Effector memory CD4-positive, alpha-beta T cell (primary cell): ENCODE measurements around the gene ADAMTS2.

Experiments used
- DNase-seq, 3 donors: peaks; one replicate each; pipeline ENCODE4 v3.0.0-alpha.2; 2020
- H3K27ac ChIP-seq: 2 replicates; pipeline ENCODE4 v1.7.0; 2013; ENCODE audit warnings: mild to moderate bottlenecking, low read length, moderate library complexity; ENCODE audit not compliant: insufficient read depth, poor library complexity, severe bottlenecking
- H3K27me3 ChIP-seq: replicated peaks from 2 replicates; pipeline ENCODE4 v1.7.0; 2013; ENCODE audit warnings: mild to moderate bottlenecking, low read length; ENCODE audit not compliant: insufficient read depth, control insufficient read depth, poor library complexity, severe bottlenecking
- H3K36me3 ChIP-seq: 2 replicates; pipeline ENCODE4 v1.7.0; 2013; ENCODE audit warnings: mild to moderate bottlenecking, low read length, moderate library complexity; ENCODE audit not compliant: control insufficient read depth, insufficient read depth
- H3K4me1 ChIP-seq: 2 replicates; pipeline ENCODE4 v1.7.0; 2013; ENCODE audit warnings: low read length, mild to moderate bottlenecking; ENCODE audit not compliant: control insufficient read depth, insufficient read depth, poor library complexity, severe bottlenecking
- H3K4me3 ChIP-seq: 2 replicates; pipeline ENCODE4 v1.7.0; 2013; ENCODE audit warnings: low read length, low read depth, mild to moderate bottlenecking; ENCODE audit not compliant: insufficient read depth, poor library complexity, severe bottlenecking
- H3K9me3 ChIP-seq: 2 replicates; pipeline ENCODE4 v1.7.0; 2013; ENCODE audit warnings: mild to moderate bottlenecking, low read length, moderate library complexity; ENCODE audit not compliant: control insufficient read depth

Gene ADAMTS2

DNA sequence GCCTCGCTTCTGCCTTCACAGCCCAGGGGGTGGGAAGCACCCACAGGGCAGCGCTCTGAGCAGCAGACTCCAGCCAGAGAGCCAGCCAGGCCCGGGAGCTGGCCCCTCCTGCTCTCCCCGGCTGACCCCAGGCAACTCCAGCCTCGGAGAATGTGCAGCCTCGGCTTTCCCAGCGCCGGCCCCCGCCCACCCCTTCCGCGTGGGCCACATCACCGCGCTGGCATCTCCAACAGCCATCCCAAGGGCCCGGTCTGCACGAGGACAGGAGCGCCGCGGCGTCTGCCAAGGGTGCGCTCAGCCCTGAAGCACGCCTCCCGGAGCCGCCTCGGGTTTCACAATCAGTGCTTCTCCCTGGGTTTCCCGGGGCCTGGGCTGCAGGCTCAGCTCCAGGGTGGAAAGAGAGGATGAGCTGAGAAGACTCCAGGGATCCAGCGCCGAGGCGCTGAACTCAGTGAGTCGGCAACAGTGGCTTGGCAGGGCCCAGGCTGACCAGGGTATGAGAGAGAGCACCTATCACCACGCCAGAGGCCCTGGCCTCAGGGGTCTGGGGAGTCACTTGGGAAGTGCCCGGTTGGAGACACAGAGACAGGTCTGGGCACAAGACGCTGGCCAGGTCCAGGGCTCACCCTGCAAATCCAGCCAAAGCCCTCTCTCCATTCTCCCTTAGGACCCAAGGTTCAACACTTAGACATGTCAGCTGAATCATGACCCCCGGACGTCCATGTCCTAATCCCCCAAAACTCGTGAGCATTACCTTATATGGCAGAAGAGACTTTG lies 79.6 kb downstream of the ADAMTS2 start:
- H3K4me1 ChIP-seq: no peaks in the 10 kb centered on the region
- no peaks in the 10 kb centered on the region for H3K9me3 ChIP-seq
- no peaks in the 10 kb centered on the region for H3K36me3 ChIP-seq
- DNase-seq: no peak
- H3K27me3 ChIP-seq: no peaks in the 10 kb centered on the region
- no peak overlapping the region for H3K27ac ChIP-seq
- H3K4me3 ChIP-seq: no peak overlapping the region

DNA sequence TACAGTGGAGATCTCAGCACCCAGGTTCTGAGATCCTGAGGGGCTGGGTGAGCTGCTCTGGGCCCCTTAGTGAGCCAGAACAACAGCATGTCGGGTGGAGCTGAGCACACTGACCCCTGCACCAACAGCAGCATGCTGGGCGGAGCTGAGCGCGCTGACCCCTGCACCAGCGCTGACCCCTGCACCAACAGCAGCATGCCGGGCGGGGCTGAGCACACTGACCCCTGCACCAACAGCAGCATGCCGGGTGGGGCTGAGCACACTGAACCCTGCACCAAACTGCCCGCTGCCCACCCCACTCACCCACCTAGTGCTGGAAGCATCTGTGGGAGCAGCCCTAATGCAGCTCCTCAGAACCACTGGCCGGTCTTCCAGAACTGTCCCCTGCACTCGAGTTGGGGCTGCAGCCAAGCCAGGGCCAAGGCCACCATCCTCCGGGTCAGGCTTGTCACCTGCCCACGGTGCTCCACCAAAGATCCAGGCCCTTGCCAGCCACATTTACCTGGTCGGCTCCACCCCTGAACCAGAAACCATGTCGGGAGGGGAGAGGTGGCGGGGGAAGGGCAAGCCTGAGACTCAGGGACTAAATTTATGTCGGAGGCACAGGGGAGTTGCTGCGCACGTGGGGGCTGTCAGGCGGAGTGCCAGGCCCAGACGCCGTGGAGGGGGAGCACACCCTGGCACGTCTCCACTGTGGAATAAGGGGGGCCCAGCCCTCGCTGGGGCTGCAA lies 80.3 kb downstream of the ADAMTS2 start:
- no peaks in the 10 kb centered on the region for H3K9me3 ChIP-seq
- no peak overlapping the region for H3K27ac ChIP-seq
- no peaks in the 10 kb centered on the region for H3K4me1 ChIP-seq
- no peaks in the 10 kb centered on the region for H3K27me3 ChIP-seq
- no peak for DNase-seq
- H3K4me3 ChIP-seq: no peak overlapping the region
- H3K36me3 ChIP-seq: no peaks in the 10 kb centered on the region

DNA sequence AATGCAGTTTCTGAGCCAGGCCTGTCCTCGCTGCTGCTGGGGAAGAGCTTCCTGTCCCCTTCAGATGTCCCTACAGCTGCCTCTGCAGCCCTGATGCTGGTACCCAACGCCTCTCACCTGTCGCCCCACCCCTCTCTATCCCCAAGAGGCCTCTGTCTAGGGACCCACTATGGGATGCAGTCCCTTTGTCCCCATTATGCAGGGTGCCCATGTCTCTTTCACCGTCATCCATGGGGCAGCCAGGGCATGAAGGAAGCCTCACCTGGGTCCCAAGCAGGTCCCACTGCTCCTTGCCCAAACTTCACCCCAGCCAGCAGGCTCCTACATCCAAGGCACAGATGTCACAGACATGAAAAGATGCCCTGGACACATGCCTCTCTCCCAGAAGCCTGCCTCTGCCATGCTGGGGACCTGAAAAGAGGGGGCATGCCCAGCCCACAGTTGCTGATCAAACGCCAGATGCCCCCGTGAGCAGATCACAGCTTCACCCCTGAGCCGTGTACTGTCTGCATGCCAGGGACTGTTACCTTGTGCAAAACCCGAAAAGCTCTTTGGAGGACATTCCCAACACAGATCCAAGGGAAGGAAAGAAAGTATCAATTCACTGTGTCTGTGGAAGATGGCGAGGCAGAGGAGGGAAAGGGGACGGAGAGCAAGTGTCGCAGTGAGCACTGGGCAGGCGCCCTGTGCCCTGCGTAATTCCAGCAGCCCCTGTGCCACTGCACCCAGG lies 81.0 kb downstream of the ADAMTS2 start:
- Histone ChIP-seq H3K27ac (no peak overlapping the region), H3K9me3 (no peaks in the 10 kb centered on the region), H3K36me3 (no peaks in the 10 kb centered on the region), H3K4me1 (no peaks in the 10 kb centered on the region), H3K27me3 (no peaks in the 10 kb centered on the region), H3K4me3 (no peak overlapping the region)
- DNase-seq: no peak

DNA sequence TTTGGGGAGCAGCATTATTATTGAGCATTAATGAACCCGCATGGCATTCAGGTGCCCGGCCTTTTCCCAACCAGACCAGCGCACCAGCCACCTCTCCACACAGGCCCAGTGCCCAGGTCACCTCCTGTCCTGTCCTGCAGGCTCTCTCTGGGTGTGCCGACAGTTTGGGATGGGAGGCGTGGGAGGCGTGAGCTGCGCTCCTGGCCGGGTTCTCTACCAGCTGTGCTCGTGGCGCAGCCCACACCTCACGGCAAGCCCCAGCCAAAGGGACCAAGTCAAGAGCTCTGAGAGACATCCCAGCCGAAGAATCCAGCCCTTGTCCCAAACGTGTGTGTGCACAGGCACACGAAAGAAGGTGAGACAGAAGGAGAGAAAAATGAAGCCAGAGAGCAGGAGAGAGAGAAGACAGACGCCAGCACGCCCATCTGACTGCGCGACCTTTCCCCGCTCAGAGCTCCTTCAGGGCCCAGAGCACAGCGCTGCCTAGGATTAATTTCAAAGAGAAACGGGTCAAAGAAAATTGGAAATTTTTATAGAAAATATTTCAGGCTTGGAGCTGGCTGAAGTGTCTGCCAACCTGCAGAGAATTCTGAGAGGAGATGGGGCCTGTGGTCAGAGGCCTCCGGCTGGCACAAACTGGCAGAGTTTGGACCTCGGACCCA lies 81.7 kb downstream of the ADAMTS2 start:
- Histone ChIP-seq H3K27ac (no peak overlapping the region), H3K36me3 (no peaks in the 10 kb centered on the region)
- no peak for DNase-seq

DNA sequence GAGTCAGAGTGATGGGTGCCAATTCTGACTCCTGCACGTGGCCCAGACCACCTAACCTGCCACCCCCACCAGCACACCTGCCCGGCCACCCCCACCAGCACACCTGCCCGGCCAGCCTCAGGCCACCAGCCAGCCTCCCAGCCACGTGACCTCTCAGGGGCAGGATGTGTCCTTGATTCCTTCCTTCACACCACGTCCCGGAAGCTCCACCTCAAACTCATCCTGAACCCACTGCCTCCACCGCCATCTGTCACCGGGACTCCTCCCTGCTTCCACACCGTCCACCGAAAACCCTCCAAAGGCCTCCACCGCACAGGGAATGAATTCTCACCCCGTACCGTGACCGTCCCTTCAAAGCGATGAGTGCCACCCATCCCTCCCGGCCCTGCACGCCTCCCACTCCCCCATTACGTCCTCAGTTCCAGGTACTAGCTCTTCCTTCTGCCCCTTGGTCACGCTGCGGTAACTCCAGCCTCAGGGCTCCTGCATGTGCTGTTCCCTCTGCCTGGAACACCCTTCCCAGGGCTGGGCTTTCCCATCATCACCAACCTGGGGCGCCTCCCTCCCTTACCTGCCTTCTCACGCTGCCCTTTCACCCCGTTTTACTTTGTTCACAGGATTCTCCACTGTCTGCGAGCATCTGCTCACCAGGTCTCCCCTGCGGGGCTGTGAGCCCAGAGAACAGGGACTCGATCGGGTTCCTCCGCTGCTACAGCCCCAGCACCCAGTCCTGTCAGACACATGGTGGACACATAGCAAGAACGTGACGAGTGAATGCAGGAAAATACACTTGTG lies 82.9 kb downstream of the ADAMTS2 start:
- no peaks in the 10 kb centered on the region for H3K4me1 ChIP-seq
- no peak overlapping the region for H3K27ac ChIP-seq
- H3K9me3 ChIP-seq: no peaks in the 10 kb centered on the region
- no peaks in the 10 kb centered on the region for H3K36me3 ChIP-seq
- no peak overlapping the region for H3K4me3 ChIP-seq
- H3K27me3 ChIP-seq: no peaks in the 10 kb centered on the region
- DNase-seq: no peak

More for the DNA sequence above, 81.7 kb downstream of the ADAMTS2 start:
- Histone ChIP-seq H3K27me3 (no peaks in the 10 kb centered on the region), H3K4me3 (no peak overlapping the region), H3K9me3 (no peaks in the 10 kb centered on the region), H3K4me1 (no peaks in the 10 kb centered on the region)

DNA sequence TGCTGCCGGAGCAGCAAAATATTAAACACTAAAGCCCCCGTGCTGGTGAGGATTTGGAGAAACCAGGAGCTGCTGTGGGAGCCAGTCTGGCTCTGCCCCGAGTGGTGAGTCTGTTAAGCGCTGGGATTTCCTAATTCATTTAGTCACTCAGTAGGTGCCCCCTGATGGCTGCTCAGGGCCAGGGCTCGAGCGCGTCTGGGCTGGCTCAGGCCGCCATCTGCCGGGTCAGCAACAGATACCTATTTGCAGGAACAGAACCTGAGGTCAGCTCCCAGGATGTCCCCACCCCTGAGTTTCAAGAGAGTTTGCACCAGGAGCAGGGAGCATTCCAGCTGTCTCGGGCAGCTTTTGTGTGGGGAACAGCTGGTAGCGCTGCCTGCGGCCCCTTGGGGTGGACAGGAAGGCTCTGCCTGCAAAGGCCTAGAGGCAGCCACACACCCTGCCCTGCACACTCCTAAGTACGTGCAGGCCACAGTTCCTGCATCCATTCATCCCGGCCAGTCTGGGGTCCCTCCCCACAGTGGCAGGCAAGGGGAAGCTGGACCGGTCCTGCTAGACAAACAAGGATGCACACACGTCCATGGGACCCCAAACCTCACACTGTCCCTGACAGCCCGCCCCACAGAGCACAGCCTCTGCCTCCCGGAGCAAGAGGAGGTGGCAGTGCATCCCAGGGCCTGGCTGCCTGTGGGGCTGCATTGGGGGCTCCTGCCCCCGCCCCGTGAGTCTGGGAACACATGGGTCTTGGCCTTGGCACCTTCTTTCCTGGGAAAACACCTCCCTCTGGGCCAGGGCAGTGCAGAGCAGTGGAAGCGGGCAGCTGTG lies 83.7 kb downstream of the ADAMTS2 start:
- Histone ChIP-seq H3K4me1 (no peaks in the 10 kb centered on the region), H3K36me3 (no peaks in the 10 kb centered on the region), H3K9me3 (no peaks in the 10 kb centered on the region), H3K27ac (no peak overlapping the region), H3K4me3 (no peak overlapping the region), H3K27me3 (no peaks in the 10 kb centered on the region)
- DNase-seq: no peak

DNA sequence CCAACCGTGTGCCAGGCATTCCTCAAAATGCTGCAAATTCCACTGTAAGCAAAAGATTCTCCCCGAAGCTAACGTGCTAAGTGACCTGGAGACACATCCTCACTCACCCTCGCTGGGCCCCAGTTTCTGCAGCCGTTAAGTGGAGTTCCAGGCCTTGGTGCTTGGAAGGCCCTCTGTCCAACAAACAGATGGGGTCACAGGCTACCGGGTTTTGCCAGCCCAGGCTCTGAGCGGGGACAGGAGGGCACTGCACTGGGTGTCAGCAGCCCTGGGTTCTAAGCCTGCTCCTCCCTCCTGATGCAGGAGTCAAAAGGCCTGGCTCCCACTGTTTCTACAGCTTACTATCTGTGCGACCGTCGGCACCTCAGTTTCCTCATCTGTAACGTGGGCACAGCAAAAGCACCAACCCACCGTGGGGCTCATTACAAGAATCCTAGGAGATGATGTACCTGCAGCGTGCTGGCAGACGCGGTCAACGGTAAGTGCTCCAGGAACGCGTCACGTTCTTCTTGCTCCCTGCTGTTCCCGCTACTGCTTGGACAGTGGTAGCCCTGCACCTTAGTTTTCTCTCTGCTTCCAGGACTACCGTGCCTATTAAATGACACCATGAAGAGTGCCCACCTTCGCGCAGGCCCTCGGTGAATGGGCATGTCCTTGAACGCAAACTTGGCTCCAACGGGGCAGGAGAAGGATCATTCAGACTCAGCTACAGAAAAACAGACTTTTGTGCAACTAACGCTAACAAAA lies 84.8 kb downstream of the ADAMTS2 start:
- no peaks in the 10 kb centered on the region for H3K9me3 ChIP-seq
- H3K27me3 ChIP-seq: no peaks in the 10 kb centered on the region
- H3K36me3 ChIP-seq: no peaks in the 10 kb centered on the region
- no peaks in the 10 kb centered on the region for H3K4me1 ChIP-seq
- H3K27ac ChIP-seq: no peak overlapping the region
- no peak for DNase-seq
- H3K4me3 ChIP-seq: no peak overlapping the region

DNA sequence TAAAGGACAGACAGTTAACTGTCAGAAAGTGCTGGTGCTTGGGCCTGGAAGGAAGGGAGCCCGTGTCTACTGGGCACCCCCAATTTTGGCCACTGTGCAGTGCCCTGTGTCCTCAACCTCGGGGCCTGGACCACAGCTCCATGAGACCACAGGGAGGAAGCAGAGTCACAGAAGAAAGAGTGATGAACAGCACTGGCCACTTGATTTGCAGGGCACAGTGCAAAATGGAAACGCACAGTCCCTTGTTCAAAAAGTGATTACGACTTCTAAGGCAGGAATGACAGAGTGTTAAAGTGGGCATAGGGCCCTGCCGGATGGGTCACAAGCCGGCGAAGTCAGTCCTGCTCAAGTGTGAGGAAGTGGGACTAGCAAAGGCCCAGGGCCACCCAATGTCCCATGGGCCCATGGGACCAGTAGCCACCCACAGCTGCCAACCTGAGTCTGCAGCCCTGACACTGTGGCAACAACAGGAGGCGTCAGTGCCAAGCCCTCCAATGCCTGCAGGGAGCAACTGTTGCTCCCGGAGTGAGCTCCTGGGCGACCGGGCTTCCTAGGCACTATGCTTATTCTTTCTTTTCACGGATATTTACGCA lies 85.4 kb downstream of the ADAMTS2 start:
- Histone ChIP-seq H3K27me3 (no peaks in the 10 kb centered on the region), H3K4me1 (no peaks in the 10 kb centered on the region), H3K27ac (no peak overlapping the region), H3K4me3 (no peak overlapping the region), H3K9me3 (no peaks in the 10 kb centered on the region), H3K36me3 (no peaks in the 10 kb centered on the region)
- DNase-seq: no peak
